NCI-H2196 treated with DMSO at 0.1 percent for 48 hours (cell line): ENCODE measurements around the gene SFTPD.

Experiments
- DNase-seq: peaks from one replicate; lab custom pipeline; 2025; ENCODE audit not compliant: unreplicated experiment; lab: John Stamatoyannopoulos, UW

SFTPD gene

DNA sequence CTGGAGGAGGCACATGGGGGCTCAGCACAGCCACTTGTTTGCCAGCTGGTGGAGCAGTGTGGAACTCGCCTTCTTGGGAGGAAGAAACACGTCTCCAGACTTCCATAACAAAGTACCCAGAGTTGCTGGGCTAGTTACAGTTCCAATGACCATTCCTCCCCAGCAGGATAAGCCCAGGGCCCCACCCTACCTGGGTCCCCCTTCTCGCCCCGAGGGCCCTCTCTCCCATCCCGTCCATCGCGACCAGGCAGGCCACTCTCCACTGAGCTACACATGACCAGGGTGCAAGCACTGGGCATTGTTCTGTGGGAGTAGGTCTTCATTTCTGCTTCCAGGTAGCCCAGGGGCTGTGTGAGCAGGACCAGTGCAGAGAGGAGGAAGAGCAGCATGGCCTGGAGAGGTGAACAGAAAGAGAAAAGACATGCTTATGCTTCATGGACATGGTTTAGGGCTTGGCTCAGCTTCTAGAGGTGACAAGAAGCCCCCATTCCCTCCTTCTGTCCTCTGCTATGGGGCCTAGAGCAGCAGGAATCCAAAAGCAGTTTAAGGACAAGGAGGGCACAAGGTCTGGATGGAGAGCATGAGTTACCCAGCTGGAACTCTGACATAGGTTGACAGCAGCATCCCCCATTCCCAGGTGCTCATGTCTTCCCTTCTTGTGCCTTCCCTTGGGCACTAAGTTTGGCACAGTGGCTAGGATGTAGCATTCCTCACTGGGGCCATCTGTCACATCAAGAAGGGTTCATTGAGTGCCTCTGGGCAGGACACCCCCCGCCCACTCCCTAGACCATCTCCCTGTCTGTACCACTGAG is 2.4 kb downstream of the SFTPD start:
- DNase-seq = no peak

DNA sequence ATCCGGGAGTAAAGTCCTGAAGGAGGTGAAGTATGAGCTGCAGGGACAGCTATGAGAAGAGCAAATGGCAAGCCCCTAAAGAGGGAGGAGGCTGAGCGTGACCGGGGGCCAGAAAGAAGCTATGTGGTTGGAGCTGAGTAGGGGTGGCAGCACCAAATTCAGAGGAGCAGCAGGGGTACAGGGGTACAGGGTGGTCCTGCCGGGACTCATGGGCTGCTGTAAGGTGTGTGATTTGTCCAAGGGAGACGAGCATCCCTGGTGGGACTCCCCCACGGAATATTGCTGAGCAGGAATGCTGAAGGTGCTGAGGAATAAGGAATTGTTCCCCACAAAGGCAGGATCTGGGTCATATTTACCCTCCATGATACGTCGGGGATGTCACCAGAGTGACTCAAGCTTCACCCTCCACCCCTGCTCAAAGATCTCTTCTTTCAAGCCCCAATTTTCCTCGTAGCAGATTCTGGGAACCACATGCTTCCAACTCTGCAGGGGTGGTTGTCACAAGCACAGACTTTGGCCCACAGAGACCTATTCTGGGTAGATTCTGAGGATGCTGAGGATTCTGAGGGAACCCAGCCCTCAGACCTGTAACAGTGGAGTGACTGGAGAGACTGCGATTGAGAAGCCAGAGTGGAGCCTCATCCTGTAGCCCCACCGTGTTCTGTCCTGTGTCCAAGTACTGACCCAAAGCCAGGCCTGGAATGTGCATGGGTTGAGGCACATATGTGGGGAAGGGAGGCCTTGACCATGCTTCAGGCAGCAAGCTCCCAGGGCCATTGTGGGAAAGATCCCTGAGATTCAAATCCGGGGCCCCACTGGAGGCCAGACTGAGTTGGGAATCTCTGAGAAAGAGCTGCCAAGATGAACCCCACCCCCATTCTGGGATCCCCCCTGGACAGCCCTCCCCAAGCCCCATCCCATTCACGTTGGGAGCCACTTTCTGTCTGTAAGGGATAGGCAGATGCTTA is 4.2 kb downstream of the SFTPD start:
- DNase-seq = no peak

GRCh38 chr10:79943871-79944270 is 5.0 kb downstream of the SFTPD start:
- no peak for DNase-seq

DNA sequence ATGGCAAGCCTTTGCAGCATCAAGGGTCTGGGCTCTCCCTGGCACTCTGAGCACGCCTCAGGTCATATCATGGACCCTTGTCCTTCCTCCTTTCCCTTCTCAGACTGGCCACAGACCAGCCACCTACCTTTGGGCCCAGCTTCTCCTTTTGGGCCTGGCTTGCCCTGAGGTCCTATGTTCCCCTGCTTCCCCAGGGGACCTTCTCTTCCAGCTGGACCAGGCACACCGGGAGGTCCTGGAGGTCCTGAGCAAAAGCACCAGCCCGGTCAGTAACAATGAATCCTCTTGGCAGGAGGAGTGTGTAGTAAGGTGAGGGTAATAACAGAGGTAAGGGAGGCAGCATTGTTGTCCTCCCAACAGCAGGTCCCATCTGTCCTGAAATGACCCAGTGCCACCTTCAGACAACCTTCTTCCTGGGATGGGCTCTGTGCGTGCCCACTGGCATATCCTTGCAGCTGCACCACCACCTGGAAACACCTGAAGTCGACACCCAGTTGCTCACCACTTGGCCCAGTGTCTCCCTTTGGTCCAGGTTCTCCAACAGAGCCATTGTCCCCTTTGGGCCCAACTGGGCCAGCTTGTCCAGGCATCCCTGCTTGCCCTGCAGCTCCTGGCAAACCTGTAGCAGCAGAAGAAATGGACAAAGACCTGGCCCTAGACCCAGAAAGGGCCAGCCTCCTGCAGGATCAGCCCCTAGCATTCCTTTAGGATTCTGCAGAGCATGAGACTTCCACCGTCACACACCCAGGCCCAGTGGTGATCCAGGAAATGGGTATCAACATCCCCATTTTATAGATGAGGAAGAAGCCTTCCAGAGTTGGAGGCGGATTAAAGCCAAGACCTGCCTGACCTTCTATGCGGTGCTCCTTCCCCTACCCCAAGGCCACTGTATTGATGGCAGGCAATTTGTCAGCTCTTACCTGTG is 6.4 kb downstream of the SFTPD start:
- DNase-seq = no peak

DNA sequence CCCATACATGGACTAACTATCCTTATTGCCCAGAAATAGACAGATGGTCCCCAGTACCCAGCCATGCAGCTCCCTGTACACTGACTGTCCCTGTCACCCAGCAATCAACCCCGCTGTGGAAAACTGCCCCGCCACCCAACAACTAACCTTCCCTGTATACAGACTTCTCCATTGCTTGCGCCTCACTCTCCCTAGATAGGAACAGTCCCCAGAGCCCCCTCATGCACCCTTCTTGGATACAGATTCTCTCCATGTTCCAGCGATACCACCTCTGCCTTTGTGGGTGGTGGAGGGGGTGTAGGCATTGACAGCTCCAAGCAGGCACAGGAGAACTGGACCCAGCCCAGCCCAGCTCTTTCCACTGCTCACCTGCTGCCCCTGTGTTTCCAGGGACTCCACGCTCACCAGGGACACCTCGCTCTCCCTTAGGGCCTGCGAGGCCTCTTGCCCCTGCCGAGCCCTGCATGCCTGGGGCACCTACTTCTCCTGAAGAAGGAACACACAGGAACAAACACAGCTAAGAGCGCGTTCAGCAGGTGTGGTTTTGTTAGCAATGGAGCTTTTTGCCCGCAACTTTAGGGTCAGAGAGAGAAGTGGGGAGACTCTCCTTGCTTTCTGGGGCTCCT is 7.2 kb downstream of the SFTPD start:
- no peak for DNase-seq

DNA sequence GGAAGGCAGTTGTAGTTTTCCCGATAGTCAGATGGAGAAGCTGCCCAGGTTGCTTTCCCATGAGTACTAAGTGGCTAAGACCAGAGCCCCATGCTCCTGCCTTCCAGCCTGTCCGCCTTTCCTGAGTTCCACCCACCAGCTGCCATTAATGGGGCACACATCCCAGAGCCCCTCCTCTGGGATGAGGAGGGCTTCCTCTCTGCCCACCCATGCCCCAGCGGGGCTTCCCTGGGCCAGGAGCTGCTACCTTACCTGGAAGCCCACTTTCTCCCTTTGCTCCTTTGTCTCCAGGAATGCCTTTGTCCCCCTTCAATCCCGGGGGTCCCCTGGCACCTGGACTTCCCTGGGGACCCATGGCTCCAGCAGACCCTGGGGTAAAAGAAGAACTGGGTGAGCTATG is 7.8 kb downstream of the SFTPD start:
- no peak for DNase-seq

DNA sequence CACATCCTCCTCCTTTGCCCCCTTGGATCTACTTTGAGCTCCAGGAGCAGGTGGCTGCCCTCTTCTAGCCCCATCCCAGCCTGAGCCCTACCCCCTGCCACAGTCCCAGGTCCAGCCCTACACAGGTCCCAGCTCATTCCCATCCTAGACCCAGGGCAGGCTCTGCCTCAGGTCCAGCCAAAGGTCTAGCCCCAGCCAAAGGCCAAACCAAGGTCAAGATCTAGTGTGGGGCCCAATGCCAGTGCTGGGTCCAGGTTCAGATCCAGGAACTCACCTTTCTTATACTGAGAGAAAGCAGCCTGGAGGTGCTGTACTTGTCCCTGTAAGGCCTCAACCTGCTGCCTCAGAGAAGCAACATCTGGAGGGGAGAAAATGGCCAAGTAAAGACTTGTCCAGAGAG is 8.5 kb downstream of the SFTPD start:
- no peak for DNase-seq

- no peak for DNase-seq
Measured at GRCh38 chr10:79939969-79940368, 8.9 kb downstream of the SFTPD start.

GRCh38 chr10:79938728-79939406 is 10.0 kb downstream of the SFTPD start:
- DNase-seq = no peak

- no peak for DNase-seq
Measured at GRCh38 chr10:79937701-79938151, 11.2 kb downstream of the SFTPD start.

DNA sequence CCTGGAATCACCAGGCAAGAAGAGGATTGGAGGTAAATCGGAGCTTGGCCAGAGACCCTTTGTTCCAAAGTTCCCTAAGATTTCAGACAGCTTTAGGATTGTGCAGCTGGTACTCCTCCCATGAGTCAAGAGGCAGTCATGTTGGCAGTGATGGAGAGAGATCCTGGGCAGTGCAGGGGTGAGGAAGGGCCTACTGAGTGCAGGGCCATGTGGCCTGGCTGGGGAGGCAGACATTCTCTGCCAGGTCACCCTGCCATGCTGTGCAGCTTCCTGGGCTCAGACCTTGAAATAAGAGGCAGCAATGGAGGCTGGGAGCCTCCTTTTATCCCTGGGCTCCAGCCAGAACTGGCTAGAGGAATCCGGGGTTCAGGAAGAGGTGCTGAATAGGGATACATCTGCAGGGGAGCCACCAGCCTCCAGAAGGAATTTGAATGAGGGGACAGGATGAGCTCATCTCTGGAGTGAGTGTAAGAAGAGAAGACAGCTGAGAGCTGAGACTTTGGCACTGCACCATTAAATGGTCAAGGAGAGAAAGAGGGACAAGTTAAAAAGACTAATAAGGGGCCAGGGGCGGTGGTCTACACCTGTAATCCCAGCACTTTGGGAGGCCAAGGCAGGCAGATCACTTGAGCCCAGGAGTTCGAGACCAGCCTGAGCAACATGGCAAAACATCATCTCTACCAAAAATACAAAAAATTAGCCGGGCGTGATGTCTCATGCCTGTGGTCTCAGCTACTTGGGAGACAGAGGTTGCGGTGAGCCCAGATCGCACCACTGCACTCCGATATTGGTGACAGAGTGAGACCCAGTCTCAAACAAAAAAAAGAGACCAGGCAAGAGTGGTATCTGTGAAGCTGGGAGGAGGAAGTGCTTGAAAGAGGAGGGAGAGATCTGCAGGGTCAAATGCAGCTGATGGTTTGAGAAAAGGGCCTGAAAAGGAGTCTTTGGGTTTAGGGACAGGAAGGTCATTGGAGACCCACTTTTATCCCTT is 12.0 kb downstream of the SFTPD start:
- no peak for DNase-seq

GRCh38 chr10:79933961-79934360 is 14.9 kb downstream of the SFTPD start:
- DNase-seq = no peak

DNA sequence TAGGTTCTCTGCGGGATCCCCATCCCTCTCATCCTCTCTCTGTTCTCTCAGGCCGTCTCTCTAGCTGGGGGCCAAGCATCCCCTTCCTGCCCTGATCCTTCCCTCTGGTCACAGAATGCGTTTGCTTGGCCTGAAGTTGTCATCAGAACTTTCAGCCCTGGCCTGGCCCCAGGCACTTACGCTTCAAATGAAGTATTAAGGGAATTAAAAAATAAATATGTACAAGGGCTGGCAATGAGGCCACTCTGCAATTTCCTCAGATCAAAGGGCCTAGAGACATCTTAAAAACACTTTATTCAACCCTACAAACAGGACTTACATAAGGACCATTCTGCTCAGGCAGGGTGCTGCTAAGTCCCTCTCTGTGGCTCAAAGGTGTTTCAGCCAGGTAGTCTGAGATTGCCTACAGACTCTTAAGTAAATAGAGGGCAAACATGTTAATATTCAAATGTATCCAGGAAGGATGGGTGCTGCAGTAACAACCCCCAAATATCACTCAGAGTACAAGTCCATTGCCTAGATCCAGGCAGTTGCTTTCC is 16.0 kb downstream of the SFTPD start:
- no peak for DNase-seq

GRCh38 chr10:79932307-79932706 is 16.6 kb downstream of the SFTPD start:
- DNase-seq = no peak

GRCh38 chr10:79930751-79931150 is 18.2 kb downstream of the SFTPD start:
- DNase-seq = no peak

DNA sequence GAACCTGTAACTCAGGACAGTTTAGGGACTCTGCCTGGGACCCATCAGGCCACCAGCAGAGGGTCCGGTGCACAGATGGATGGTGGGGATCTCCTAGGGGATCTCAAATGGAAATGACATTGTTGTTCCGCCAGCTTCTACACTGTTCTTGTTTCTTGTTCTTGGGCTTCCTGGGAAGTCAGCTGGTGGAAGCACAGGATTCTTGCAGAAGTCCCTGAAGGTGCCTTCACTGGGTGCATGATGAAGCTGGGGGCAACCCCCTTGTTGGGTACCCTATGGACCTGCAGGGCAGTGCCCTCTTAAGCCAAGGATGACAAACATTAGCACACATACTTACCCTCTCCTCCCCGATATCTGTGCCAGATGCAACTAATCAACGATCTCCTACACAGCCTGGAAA is 18.6 kb downstream of the SFTPD start:
- no peak for DNase-seq

DNA sequence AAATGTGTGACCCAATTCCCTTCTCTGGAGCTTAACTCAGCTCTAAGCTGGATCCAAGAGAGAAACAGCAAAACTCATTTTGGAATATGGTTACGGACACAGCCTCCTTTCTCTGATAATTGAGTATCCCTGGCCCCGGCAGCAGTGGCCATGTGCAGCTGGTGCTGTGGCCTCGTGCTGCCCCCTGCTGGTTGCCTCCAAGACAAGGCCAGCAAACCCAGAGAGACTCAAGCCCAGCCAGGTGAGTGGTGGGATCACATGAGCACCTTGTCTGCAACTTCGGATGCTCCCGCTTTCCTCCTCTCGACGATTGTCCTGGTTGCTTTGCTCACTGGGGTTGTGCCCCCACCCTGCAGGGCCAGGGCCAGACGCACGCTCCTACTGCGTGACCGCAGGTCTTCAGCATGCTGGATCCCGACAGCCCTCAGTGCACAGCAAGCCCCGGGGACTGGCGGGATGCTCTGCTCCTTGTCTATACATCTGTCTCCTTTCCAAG is 19.4 kb downstream of the SFTPD start:
- DNase-seq = peak; percentile 1

- DNase-seq = no peak
Measured at GRCh38 chr10:79928028-79928583, 20.8 kb downstream of the SFTPD start.
